ENCODE results near the gene CNTN5.

Gene CNTN5

DNA sequence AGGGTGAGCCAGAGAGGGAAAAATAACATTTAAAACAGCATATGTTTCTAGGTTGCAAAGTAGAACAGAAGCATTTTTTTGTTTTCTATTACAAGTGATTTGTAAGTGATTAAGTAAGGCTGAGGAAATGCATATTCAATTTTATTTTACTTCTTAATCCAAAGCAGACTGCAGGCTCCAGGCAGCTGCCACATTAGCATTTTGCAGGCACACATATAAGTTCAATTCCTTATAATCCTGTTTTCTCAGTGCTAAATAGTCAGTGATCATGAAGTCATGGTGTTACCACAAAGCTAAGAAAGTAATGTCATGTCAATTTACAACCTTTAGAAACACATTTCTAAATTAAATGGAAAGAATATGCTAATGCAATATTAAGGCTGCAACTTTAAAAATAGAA, 149.8 kb downstream of the CNTN5 start:
- DNase-seq: no peak
- in situ Hi-C loops (cut with HindIII; ENCODE audit: low pct_ligation_motif_present, low sequenced_read_pairs): no loop called here
- no peak overlapping the region for H3K4me3 ChIP-seq (ENCODE audit: low read depth, low read length)
- H3K36me3 ChIP-seq (replicated peaks): no peaks in the 10 kb centered on the region
- H3K27ac ChIP-seq: no peak overlapping the region
- TF ChIP-seq CTCF (IDR thresholded peaks at IDR 0.05; ENCODE audit: low read depth, low read length, missing control alignments): no peak
- H3K27me3 ChIP-seq (replicated peaks): no peaks in the 10 kb centered on the region

GRCh38 chr11:99171330-99171729, 150.6 kb downstream of the CNTN5 start:
- Histone ChIP-seq H3K4me3 (ENCODE audit: low read depth, low read length) (no peak overlapping the region), H3K27me3 (replicated peaks) (no peaks in the 10 kb centered on the region), H3K27ac (no peak overlapping the region), H3K36me3 (replicated peaks) (no peaks in the 10 kb centered on the region)
- no peak for TF ChIP-seq CTCF (IDR thresholded peaks at IDR 0.05; ENCODE audit: low read depth, low read length, missing control alignments)
- in situ Hi-C loops (cut with HindIII; ENCODE audit: low pct_ligation_motif_present, low sequenced_read_pairs): no loop called here
- DNase-seq: no peak

GRCh38 chr11:99176430-99176829, 155.7 kb downstream of the CNTN5 start:
- in situ Hi-C loops (cut with HindIII; ENCODE audit: low pct_ligation_motif_present, low sequenced_read_pairs): no loop called here
- no peaks in the 10 kb centered on the region for H3K36me3 ChIP-seq (replicated peaks)
- no peaks in the 10 kb centered on the region for H3K27me3 ChIP-seq (replicated peaks)
- no peak overlapping the region for H3K4me3 ChIP-seq (ENCODE audit: low read depth, low read length)
- no peak for TF ChIP-seq CTCF (IDR thresholded peaks at IDR 0.05; ENCODE audit: low read depth, low read length, missing control alignments)
- H3K27ac ChIP-seq: no peak overlapping the region
- no peak for DNase-seq

DNA sequence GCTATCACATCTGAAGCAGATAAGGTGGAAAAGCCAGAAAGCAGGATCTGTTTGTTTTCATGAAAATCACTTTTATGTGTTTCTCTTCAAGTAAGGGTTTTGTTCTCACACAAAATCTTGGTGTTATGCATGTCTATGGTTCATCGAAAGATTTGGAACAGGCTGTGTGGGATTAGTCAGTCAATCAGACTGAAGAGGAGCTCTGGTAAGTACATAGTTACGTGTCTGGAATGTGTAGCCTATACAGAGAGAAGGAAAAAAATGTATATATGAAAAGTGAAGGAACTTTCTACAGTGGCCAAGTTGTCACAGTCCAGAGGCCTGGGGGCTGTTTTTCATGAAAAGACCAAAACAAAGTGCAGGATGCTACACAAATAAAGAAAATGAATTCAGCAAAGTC, 156.7 kb downstream of the CNTN5 start:
- in situ Hi-C loops (cut with HindIII; ENCODE audit: low pct_ligation_motif_present, low sequenced_read_pairs): no loop called here
- H3K27me3 ChIP-seq (replicated peaks): no peaks in the 10 kb centered on the region
- no peak overlapping the region for H3K4me3 ChIP-seq (ENCODE audit: low read depth, low read length)
- no peaks in the 10 kb centered on the region for H3K36me3 ChIP-seq (replicated peaks)
- TF ChIP-seq CTCF (IDR thresholded peaks at IDR 0.05; ENCODE audit: low read depth, low read length, missing control alignments): no peak
- H3K27ac ChIP-seq: no peak overlapping the region
- no peak for DNase-seq

DNA sequence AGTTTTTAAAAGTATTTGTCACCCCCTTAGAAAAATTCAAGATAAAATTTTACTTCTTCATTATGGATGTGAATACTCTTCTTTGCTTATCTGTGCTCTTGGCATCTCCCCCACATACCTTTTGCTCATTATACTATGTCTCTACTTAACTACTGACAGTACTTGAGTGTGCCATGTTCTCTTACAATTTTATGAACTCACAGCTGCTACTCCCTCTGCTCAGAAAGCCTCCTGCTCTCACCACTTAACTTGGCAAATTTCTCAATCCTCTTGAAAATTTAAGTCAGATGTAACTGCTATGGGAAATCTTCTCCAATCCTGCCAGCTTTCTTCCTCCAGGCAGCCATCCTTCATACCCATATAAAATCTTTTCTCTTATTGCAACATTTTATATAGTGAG, 163.4 kb downstream of the CNTN5 start:
- H3K27me3 ChIP-seq (replicated peaks): no peaks in the 10 kb centered on the region
- no peaks in the 10 kb centered on the region for H3K36me3 ChIP-seq (replicated peaks)
- in situ Hi-C loops (cut with HindIII; ENCODE audit: low pct_ligation_motif_present, low sequenced_read_pairs): no loop called here
- H3K27ac ChIP-seq: no peak overlapping the region
- no peak overlapping the region for H3K4me3 ChIP-seq (ENCODE audit: low read depth, low read length)
- TF ChIP-seq CTCF (IDR thresholded peaks at IDR 0.05; ENCODE audit: low read depth, low read length, missing control alignments): no peak
- DNase-seq: no peak

- no peak for TF ChIP-seq CTCF (IDR thresholded peaks at IDR 0.05; ENCODE audit: low read depth, low read length, missing control alignments)
- no peaks in the 10 kb centered on the region for H3K27me3 ChIP-seq (replicated peaks)
- H3K27ac ChIP-seq: no peak overlapping the region
- H3K4me3 ChIP-seq (ENCODE audit: low read depth, low read length): no peak overlapping the region
- in situ Hi-C loops (cut with HindIII; ENCODE audit: low pct_ligation_motif_present, low sequenced_read_pairs): no loop called here
- no peak for DNase-seq
- no peaks in the 10 kb centered on the region for H3K36me3 ChIP-seq (replicated peaks)
These were observed 167.5 kb downstream of the CNTN5 start for GRCh38 chr11:99188221-99188620.
